Measurements from ENCODE around the gene LAMTOR2.
A peak's percentile ranks its signal among the peaks of the same experiment; 100 is the strongest.

The LAMTOR2 gene

GRCh38 chr1:156076609-156077429 lies 22.2 kb downstream of the LAMTOR2 start:
- no peak for DNase-seq (ENCODE audit: low read depth in 2 of 2)

DNA sequence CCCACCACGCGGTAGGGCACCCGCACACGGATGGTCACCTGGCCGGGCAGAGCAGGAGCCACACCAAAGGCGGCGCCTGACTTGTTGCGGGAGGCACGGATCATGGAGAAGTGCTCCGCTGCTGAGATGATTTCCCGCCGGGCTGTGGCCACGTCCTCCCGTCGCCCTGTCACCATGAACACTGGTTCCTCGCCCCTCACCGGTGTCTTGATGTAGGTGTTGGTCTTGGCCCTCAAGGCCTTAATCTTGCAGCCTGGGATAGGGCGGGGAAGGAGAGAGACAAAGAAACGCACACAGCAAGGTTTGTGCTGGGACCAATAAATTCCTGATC lies 22.8 kb downstream of the LAMTOR2 start:
- DNase-seq (ENCODE audit: low read depth in 2 of 2): no peak

DNA sequence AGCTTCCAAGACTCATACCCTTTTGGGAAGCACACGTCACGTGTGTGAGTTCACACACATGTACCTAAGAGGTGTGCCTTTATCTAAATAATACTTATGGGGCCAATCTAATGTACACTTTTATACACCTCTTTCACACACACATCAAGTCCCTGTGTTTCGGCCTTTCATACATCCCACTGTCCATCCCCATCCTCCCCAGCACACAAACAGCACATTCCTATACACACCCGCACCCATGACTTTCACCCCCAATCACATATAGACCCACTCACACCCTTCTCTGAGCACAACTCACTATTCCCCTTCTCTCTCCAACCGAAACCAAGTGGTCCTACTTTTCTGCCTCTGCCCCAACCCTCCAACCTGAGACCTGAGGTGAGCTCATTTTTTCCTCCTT lies 24.1 kb downstream of the LAMTOR2 start:
- DNase-seq (ENCODE audit: low read depth in 2 of 2): no peak

- DNase-seq (ENCODE audit: low read depth in 2 of 2): no peak
These were observed 25.2 kb downstream of the LAMTOR2 start for GRCh38 chr1:156079762-156080161.

GRCh38 chr1:156080241-156080862 lies 25.8 kb downstream of the LAMTOR2 start:
- no peak for DNase-seq (ENCODE audit: low read depth in 2 of 2)

GRCh38 chr1:156080863-156081179 lies 26.2 kb downstream of the LAMTOR2 start:
- DNase-seq (ENCODE audit: low read depth in 2 of 2): no peak

DNA sequence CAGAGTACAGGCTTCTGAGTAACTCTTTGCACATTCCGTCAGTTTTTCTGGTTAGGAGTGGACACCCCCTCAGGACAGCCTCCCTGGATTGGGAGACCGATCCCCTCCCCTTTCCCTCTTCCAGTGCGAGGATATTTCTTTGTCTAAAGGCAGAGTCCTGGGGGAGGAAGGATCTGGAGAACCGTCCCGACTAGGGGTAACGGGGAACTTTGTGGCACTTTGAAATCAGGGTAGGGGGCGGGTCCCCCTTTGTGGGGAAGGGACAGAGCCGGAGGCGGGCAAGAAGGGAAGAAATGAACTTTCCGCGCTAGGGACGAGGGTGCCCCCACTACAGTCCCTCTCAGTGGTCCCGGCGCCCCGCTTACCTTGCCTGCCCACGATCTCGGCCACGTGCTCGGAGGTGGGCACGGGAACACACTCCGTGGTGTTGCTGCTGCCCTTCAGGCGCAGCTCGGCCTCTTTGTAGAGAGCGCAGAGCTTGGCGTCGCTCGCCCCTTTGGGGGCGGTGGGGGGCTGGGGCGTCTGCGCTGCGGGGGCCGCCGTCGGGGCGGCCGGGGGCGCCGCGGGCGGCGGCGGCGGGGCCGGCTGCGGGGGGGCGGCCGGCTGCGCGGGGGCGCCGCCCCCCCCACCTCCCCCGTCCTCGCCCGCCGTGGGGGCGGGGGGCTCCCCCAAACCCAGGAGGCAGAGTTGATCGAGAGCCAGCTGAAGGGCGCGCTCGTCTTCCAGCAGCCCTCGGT lies 26.8 kb downstream of the LAMTOR2 start:
- no peak for DNase-seq (ENCODE audit: low read depth in 2 of 2)

DNA sequence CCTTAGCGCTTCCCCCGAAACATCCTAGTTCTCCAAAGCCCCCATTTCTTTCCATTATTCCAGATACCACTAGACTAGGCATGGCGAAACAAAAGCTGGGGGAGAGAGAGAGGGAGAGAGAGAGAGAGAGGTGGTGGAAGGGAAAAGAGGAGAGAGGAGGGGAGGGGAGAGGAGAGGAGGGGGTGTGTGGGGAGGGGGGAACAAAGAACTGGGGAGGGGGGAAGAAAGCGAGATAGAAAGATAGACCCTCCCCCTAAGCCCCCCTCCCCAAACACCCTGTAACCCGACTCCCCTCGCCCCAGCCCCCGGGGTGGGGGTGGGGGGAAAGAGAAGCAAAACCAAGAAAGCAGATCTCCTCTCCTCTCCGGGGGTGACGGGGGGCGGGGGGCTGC lies 27.3 kb downstream of the LAMTOR2 start:
- no peak for DNase-seq (ENCODE audit: low read depth in 2 of 2)

GRCh38 chr1:156082309-156083091 lies 27.9 kb downstream of the LAMTOR2 start, which contains the start of gene MEX3A:
Gene MEX3A, minus strand, starts transcription at chr1:156082465. Its CDS starts 467 bp downstream, at chr1:156081998.
- peak in 1 of 2 donors; percentile 23 for DNase-seq (ENCODE audit: low read depth in 2 of 2)

DNA sequence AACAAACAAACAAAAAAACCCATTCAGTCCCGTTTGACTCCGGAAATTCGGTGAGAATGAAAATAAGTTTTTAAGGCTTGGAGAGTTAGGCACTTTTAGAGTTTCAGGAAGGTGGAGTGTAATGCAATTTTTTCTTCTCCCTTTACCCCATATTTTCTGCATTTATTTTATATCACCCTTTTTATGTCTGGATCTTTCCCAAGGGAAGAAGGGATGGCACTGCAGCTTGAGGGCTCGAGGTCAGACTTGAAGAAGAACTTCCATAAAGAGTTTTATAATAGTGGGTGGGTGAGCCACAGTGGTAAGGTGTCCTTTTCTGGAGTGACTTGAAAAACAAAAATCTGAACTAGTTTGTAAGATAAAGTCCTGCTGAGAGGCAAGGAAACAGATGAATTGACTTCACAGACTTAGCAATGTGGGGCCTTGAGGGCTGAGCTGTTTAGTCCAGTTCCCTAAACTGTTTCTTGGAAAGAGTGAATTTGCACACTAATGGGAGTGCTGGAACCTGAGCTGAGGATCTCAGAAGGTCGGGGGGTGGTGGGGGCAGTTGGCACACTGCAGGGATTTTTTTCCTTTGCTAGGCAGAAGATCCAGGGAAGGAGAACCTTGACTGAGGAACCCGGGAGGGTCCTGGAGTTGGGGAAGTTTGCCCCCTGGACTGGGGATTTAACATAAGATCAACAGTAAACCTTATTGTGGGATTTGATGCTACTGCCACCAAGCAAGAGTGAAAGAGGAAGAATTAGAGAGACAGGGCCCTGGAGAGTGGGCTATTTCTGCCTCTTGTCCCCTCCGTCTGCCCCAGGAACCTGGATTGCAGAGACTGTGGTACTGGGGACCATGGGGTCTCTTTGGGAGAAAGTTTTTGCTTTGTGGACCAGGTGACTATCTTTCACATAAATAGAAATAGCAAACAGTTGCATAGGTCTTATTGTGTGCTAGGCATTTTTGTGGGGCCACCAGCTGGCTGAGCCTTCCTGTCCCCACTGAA lies 29.5 kb downstream of the LAMTOR2 start:
- DNase-seq (ENCODE audit: low read depth in 2 of 2): no peak

- no peak for DNase-seq (ENCODE audit: low read depth in 2 of 2)
These were observed 31.7 kb downstream of the LAMTOR2 start for GRCh38 chr1:156086256-156086662.

DNA sequence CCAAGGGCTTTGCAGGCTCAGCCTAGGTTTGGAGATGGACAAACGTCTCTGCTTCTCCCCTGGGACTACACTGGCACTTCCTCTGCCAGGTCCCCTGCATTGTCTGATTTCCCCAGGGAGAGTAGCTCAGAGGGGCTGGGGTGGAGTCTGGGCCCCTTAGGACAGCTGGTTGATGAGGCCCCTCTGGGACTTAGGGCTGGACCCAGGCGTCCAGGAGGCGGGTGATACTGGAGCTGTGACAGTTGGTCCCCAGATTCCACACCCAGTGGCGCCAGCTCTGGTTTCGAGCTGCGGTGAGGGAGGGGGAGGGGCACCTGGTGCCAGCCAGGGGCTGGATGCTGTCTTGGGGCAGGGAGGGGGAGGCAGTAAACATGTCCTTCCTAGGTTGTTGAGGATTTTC lies 35.1 kb downstream of the LAMTOR2 start:
- no peak for DNase-seq (ENCODE audit: low read depth in 2 of 2)

DNA sequence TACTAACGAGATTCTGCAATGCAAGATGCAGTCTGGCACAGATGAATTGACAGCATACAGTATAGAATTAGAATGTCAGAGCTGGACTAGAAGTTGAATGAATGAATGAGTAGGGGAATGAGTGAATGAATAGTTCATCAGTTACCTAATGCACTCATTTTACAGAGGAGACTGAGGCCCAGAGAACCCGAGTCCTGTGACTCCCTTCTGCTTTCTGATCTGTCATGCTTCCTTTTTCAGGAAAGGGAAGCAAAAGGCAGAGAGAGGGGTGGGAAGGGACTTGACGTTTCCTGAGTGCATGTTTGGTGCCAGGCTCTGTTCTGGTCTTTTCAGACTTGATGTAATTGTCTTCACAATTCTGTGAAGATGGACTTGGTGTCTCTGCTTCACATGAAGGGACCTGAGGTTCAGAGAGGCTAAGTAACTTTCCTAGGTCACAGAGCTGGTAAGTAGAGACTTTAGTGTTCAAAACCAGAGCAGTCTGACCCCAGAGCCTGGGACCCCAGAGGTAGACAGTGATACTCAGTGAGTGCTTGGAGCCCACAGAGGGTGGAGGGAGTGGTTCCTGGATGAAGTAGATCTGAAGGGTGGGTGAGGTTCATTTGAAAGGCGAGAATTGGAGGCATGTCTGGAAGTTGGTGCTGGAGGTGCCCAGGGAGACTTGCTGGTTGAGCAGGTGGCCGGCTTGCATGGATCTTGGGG lies 35.7 kb downstream of the LAMTOR2 start:
- no peak for DNase-seq (ENCODE audit: low read depth in 2 of 2)

- peak; percentile 58 to 78 for DNase-seq (ENCODE audit: low read depth in 2 of 2)
These were observed 36.2 kb downstream of the LAMTOR2 start for GRCh38 chr1:156090840-156091188.

DNA sequence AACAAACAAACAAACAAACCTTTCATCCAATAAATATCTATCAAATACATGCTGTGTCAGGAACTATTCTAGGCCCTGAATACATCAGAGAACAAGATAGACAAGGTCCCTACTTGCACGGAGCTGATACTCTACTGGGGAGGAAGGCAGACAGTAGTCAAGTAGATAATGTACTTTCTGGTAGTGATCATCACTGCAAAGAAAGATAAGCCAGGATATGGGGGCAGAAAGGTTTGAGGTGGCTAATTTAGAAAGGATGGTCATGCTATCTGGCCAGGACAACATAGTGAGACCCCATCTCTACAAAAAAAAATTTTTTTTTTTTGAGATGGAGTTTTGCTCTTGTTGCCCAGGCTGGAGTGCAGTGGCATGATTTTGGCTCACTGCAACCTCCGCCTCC lies 37.0 kb downstream of the LAMTOR2 start:
- no peak for DNase-seq (ENCODE audit: low read depth in 2 of 2)

GRCh38 chr1:156095906-156096508 lies 41.4 kb downstream of the LAMTOR2 start:
- DNase-seq (ENCODE audit: low read depth in 2 of 2): no peak

GRCh38 chr1:156096640-156097391 lies 42.2 kb downstream of the LAMTOR2 start:
- peak; percentile 76 to 82 for DNase-seq (ENCODE audit: low read depth in 2 of 2)

DNA sequence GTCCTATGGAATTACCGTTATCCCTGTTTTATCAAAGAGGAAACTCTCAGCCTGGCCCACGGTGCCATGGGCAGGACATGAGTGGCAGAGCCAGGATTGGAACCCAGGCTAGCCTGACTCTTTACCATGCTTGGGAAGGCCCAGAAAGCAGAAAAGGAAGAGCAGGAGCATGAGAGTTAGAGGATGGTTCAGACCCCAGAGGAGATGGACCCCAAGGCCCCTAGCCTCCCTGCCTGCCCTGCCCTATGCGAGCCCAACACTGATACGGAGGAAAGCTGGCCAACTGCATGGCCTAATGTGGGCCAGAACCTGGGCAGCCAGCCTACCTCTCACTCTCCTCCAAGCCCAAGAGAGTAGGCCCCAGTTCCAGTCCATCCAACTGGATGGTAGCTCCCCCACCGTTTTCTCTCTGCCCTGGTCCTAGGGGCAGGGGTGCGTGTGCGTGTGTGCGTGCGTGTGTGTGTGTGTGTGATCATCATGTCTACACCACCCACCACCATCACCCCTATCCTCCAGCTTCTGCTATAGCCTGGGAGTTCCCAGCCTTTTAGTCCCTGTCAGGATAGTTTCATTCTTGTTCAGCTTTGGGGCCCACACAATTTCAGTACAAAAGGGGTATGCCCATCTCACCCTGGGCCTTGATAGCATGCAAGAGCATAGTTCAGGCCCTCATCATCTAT lies 43.1 kb downstream of the LAMTOR2 start:
- no peak for DNase-seq (ENCODE audit: low read depth in 2 of 2)

DNA sequence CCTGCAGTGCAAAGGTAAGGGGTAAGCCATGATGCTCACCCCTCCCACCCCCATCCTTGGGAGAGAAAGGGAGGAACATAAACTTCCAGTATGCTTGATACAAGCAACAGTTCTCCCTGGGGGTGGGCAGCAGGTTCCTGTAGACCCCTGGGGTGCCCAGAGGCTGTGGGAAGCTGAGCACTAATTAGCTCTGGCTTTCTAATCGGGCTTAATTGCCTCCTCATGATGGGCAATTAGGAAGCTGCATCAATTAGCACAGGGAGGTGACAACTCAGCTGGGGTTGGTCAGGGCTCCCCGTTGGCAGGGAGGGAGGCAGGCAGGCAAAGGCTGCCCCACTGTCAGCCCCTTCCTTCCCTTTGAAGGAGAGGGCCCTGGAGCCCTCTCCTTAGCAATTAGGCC lies 44.2 kb downstream of the LAMTOR2 start:
- no peak for DNase-seq (ENCODE audit: low read depth in 2 of 2)
